ENCODE results near the gene CROCC2.

CROCC2 gene

DNA sequence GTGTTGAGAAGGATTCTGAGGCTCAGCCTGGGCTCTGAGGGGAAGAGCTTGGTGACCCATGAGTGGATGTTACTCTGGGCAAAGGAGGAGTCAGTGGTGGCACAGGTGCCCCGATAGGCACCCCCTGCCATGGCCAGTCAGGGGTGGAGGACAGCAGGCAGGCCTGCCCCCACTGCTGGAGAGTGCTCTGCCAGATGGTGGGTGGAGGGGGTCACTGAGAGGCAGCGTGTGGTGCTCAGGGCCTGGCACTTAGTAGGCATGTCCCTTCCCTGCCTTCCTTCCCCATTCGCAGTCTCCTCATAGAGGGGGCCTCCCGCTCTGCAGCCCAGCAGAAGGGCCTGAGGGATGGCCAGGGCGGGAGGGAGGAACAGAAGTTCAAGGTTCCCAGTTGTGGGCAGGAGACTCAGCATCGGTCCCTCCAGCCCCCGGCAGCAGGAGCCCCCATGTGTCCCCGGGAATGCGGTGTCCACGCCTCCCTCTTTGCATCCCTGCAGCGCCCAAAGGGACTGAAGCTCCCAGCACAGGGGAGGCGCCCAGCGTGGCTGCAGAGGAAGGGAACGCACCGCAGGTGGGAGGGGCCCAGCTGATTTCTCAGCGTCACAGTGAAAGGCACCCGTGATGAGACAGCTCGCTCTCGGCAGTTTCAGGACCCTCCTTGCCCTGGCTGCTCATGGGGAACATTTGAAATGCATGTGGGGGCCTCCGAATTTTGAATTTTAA, 86.6 kb downstream of the CROCC2 start:
- DNase-seq: no peak

DNA sequence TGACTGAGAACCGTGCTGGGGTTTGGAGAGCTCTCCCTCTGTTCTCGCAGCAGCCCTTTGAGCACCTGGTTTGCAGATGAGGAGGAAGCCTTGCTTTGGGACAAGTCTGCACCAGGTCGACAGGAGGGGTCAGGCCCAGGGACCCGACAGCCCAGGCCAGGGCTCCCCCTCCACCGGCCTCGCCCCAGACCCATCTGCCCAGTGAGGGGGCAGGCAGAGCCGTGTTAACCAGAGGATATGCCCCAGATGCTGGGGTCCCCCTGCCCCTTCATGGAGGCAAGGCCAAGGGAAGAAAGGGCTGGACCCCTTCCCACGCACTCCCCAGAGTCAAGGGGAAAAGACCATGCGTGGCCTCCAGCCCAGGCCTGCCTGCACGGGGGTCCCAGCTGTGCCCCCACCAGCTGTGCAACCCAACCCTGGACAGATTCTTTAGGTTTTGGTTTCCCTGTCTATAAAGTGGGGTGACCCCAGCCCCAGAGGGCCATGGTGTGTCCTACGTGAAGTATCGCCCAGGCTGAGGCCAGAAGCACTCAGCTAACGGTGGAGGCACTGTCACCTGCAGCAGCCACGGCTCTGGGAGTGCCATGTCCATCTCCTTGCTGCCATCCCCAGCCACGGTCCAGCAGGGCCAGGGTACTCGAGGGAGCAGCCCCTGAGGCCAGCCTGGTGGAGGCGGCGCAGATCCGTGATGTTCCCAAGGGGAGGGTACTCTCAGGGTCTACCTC, 87.5 kb downstream of the CROCC2 start:
- DNase-seq: no peak

GRCh38 chr2:240994171-240994896, 88.2 kb downstream of the CROCC2 start:
- DNase-seq: no peak

- no peak for DNase-seq
Observed at GRCh38 chr2:240995041-240996021, 89.2 kb downstream of the CROCC2 start.

- DNase-seq: no peak
Observed at GRCh38 chr2:240996161-240996833, 90.2 kb downstream of the CROCC2 start.

DNA sequence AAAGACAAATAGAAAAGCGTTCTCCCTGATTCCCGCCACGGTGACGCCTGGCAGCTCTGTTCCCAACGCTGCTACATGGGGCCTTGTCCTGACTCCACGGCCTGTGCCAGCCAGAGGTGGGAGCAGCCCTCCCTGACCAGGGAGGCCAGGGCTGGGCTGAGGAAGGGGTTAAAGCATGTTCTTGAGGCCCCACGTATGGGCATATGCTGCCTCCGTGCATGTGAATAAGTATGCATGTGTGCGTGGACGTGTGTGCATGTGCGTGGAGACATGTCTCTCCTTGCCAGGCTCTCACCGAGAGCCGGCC, 90.7 kb downstream of the CROCC2 start:
- no peak for DNase-seq

DNA sequence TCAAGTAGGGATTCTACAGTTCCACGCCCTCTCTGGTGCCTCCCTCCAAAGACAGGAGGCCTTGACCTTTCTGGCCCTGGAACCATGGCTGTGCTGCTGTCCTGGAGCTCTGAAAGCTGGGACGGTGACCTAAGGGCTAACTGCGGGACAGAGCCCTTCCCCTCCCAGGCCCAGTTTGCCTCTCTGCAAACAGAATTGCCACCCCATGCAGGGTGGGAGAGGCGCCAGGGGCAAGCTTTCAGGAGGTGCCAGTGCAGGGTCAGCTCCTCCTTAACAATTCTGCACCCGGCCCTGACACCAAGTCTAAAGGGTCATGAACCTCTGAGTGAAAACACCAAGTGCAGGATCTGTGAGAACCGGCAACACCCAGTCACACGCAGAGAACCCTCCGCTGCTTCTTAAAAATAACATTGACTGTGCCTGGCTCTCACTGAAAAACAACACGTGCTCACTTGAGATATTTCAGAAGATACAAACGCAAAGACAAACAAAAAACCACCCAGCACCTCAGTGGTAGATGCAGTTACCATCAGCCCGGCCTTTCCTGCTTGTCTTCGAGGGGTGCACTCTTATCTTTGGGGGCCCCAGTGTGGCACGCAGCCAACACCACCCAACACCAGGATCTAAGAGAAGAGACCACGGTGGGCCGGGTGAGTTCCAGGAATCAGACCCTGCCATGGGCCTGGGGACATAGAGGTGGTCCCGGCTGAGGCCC, 91.2 kb downstream of the CROCC2 start:
- no peak for DNase-seq

DNA sequence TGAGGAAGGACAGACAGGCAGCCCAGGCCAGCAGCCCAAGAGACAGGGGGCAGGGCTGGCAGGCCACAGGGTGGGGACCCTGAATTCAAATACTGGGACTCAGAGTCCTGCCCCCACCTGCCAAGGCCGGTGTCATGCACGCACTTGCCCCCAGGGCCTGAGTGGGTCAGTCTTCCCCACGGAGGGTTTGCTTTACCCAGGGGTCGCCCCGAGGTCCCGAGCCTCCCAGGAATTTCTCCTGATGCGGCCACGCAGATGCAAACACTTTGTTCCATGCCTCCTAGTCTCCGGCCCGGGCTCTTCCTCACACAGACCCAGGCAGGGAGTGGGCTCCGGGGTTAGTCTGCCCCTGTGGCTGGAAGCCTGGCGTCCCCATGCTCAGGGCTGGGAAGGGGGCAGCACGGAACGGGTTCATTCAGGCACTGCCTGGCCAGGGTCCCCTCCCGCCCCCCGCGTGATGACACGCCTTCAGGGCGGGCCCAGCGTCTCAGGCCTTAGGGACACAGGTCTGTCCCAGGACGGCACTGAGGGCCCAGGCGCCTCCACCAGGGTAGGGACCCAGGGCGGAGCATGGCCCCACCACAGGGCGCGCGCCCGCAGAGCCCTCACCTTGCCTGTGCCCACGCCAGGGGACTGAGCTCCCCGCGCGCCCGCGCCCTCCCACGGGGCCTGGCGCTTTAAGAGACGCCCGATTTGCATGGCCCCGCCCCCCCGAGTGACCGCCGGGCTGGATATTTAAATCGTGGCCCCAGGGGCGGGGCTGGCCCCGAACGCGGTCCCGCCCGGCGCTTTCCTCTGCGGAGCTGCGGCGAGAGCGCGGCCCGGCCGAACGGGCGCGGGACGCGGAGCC, 91.9 kb downstream of the CROCC2 start, which contains the start of gene SNED1:
Gene SNED1, plus strand, starts transcription at position 763 of the 850 bp plus-strand sequence. CDS start 220 bp downstream, outside the sequence.
- DNase-seq: peak; percentile 54

- no peak for DNase-seq
Observed at GRCh38 chr2:240998706-240998994, 92.5 kb downstream of the CROCC2 start.

DNA sequence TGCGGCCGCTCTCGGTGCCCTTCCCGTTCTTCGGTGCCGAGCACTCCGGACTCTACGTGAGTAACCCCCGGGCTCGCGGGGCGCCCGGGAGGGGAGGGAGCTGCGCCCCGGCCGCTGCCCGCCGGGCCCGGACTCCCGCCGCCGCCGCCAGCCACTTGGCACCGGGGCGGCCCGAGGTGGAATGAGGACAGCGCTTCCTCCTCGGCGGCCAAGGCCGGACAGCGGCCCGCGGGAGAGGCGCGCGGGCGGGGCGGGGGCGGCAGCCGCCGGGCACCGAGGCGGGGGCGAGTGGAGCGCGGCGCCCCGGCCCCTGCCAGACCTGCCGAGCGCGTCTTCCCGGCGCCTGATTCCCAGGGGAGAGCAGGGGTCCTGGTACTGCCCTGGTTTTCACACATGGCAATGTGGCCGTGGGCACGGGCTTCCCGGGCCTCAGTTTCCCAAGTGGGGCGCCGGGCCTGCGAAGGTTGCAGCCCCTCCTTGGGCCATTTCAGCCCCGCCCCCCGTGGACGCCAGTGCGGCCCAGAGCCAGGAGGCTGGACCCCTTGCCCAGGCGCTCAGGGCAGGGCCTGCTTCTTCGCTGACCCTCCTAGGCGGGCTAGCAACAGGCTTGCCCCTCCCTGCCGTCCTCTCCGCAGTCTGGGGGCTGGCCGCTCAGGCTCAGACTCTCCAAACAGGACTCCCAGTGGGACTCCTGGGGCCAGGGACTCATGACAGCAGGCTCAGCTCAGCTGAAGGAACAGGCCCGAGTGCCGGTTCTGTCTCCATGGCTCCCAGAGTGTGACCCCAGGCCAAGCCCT, 93.1 kb downstream of the CROCC2 start:
- no peak for DNase-seq

GRCh38 chr2:240999873-241000541, 93.9 kb downstream of the CROCC2 start:
- DNase-seq: no peak

DNA sequence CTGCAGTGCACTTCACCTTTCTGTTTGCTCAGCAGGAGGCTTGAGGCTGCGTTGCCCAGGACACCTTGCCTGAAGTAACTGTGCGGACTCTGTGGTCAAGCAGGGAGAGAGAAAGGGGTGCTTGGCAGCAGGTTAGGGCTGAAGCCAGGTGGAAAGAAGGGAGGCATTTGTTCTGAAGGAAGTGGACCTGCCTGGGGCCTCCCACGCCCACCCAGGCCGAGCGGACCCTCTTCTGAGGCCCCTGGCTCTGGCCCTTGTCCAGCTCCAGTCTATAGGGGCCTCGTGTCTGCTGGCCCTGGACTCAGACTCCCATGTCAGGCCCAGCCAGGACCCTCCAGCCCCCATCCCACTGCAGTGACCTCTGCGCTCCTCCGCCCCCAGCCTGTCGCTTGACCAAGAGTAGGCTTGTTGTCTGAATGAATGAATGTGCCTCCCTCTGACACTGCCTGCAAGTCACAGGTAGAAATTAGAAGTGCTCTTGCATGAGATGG, 94.7 kb downstream of the CROCC2 start:
- no peak for DNase-seq

DNA sequence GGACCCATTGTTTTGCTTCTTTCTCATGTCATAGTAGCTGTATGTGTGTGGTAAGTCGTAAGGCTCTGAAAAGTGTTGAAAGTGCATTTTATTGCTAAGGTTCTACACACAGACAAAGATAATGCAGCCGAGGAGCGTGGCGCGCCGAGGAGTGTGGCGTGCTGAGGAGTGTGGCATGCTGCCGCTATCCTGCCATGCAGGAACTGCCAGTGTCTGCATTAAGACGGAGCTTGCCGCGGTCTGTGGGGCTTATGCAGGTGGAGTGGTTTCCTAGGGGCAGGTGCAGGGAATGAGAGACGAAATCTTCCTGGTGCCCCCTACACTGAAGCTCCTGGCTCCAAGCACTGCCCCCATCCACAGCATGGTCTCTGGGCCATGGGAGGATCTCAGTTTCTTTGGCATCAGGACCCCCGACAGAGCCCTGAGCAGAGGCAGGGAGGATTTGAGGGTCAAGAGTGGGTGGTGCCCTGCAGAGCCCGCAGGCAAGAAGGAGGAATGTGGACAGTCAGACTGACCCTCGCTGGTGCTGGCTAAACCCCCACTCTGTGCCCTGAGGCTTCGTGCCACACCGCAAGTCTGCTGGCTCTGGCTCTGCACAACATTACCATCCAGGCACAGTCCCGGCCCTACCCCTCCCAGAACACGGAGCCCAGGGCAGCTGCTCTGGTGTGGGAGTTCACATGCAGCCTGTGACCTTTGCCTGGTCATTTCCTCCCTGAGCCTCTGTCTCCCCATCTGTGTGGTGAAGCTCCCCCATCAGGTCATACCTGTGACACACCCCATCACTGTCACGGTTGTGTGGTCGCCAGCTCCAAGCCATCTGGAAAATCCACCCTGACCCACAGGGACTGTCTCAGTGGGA, 95.5 kb downstream of the CROCC2 start:
- DNase-seq: no peak

- DNase-seq: no peak
Observed at GRCh38 chr2:241002275-241003046, 96.3 kb downstream of the CROCC2 start.

- DNase-seq: no peak
Observed at GRCh38 chr2:241003047-241003360, 96.9 kb downstream of the CROCC2 start.

DNA sequence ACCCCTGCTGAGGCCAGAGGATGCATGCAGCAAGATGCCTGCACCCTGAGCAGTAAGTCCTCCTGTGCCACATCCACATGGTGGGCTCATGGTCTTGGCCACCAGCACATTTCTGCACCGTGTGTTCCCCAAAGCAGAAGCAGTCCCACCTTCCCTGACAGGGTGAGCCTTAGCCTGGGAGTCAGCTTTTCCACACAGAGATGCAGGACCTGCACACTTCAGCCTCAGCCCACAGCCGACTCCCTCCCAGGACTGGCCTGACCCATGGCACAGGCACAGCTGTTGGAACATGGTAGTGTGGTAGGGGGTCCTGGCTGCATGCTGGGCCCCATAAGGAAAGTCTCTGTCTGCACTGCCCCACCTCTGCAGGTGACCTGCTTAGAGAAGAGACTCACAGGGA, 97.2 kb downstream of the CROCC2 start:
- DNase-seq: no peak

GRCh38 chr2:241003830-241004564, 97.9 kb downstream of the CROCC2 start:
- no peak for DNase-seq

Data from fibroblast of upper back skin (primary cell).